HG03571 (cell line): ENCODE data around the gene TXNRD3.

Source experiments
- ATAC-seq: cut with Tn5 transposase; IDR thresholded peaks from one replicate; pipeline ENCODE4 v1.9.1; 2021; ENCODE audit not compliant: unreplicated experiment

The TXNRD3 gene

GRCh38 chr3:126672340-126672739 lies 17.4 kb upstream of the TXNRD3 start:
- no peak for ATAC-seq

- ATAC-seq: no peak
These were observed 16.6 kb upstream of the TXNRD3 start for GRCh38 chr3:126671521-126671920.

DNA sequence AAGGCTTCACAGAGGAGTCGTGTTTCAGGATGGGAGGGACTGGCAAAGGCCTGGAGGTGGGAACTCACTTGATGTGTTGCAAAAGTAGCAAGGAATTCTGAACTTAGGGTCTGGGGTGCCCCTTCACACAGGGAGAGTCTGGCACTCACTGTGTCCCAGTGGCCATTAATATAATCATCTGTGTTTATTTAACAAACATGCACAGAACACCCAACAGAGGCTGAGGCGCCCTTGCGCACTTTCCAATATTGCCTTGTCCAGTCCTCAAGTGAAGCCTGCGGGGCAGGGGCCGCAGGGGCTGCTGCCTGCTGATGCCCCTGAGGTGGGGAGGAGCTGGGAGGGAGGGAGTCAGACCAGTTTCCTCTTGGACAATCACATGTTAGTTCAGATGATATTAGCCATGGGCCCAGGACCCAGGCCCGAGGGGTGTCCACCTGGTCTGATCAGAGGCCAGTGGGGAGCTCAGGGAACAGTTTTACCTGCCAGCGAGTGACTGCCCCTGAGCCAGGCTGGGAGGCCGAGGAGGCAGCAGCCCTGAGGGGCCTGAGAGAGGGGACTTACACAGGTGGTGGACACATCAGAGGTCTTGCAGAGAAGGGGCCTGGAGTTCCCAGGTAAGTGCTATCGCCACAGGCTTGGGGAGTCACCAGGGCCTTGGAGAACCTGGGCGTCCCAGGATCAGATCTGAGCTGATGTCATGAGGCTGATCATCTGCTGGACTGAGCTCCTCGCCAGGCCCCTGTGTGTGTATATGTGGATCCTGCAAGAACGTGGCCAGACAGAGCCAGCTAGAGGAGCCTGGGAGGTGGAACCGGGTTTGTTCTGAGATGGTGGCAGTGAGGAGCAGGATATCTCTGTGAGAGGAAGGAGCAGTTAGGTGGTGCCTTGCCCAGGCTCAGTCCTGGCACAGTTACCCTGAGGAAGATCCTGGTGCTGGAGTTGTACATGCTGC lies 13.8 kb upstream of the TXNRD3 start:
- no peak for ATAC-seq

DNA sequence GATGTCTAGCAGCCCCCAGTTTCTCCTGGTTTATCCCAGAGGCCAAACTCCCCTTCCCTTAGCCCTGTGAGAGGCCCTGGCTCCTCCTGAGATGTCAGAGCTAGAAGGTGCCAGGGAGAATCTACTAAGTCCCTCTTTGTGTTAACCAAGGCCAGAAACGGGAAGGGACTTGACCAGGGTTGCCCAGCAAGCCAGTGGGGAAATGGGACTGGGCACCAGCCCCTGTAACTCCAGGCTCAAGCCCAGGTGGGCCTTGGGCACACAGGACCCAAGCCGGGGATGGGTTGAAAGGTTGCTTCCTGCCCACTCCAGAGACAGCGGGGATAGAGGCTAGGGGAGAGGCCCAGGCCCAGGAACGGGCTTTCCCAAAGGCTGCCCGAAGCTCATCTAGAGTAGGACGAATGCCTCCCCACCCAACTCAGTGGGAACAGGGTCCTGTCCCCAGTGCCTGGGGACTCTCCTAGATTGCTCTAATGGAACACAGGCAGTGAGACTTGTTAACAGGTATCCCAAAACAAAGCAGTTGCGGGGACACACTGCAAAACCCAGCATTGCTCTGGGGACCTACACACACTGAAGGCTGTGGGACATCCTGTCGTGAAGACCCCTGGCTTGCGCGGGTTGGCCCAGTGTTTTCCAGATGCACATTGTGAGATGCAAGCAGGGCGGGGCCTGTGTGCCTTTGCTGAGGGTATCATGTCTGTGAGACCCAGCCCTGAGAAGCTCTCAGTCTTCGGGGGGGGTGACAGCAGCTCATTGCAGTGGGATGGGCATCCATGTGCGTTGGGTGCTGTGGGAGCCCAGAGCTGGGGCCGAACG lies 12.9 kb upstream of the TXNRD3 start:
- no peak for ATAC-seq

- ATAC-seq: no peak
These were observed 12.0 kb upstream of the TXNRD3 start for GRCh38 chr3:126666658-126667528.

DNA sequence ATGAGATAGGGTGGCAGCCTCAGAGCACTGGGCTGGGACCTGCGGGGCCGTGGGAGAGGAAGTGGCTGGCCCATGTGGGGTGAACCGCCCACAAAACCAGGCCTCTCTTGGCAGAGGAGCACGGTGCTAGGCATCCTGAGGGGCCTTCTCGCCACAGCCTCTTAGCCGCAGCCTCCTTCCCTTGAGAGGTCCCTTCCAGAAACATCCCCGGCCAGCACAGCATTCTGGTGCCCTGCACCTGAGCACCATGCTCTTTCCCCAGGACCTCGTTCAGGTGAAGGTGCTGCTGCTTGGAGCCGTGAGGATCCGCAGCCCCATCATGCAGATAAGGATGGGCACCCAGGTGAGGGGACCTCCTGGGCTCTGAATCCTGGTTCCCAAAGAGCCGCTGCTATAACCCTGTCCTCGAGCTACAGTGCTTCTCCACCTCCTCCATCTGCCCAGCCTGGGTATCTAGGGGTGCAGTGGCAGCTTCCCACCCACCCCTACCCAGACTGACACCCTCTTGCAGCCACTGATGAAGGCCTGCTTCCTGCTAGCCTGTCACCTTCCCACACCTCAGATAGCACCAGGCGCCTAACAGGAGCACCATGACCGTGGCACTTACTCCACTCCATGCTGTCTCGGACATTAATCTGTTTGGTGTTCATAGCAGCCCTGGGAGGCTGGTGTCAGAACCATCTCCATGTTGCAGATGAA lies 11.2 kb upstream of the TXNRD3 start:
- no peak for ATAC-seq

DNA sequence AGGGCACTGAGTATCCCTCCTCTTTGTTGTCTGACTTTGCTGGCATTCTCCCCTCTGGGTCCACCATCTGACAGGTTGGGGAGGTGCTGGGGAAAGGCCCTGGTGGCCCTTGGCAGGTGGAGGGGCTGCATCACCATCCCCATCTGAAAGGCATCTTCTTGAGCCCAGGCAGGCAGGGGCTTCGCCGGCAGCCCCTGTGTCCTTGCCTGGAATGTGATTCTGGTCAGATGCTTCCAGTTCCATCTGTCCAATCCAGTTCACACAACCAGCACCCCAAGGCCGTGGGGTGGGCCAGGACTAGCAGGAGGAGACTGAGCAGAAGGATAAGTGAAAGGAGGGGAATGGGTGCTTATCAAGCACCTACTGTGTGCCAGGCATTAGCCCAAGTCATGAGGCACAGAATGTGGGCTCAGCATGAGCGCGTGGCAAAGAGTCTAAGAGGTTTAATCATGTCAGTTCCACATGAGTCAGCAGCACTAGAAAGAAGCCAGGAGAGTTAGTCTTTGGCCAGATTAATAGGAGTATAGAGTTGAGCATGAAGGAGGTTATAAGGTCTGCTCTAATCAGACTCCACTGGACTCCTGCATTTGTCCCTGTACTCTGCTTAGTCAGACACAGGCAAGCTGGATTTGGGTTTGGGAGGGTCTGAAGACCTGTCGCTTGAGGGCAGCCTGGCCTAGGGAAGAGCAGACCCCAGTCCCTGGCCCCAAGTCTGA lies 10.5 kb upstream of the TXNRD3 start:
- no peak for ATAC-seq

DNA sequence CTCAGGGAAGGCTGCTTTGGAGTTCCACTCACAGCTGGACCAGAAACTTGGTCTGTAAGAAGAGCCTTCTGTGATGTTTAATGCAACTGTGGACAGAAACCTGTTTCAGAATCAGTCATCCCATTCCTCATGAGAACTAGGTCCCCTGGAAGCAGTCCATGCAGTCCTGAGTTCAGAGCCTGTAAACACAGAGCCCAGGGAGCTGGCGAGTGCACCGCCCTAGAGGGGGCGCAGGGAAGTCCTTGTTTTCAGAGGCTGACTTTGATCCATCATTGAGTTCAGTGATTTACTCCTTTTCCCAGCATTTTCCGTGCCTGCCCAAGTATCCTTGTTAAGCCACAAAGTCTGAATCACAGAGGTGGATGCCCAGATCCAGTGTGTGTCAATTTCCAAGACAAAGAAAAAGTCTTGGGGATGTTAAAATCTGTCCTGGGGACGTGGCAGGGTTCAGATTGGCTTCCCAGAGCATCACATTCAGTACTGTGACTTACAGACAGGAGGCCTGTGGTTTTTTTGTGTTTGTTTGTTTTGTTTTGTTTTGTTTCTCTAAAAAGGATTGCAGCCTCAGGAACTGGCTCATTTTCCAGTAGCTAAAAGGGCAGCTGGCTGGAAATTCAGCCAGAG lies 9.8 kb upstream of the TXNRD3 start:
- no peak for ATAC-seq

DNA sequence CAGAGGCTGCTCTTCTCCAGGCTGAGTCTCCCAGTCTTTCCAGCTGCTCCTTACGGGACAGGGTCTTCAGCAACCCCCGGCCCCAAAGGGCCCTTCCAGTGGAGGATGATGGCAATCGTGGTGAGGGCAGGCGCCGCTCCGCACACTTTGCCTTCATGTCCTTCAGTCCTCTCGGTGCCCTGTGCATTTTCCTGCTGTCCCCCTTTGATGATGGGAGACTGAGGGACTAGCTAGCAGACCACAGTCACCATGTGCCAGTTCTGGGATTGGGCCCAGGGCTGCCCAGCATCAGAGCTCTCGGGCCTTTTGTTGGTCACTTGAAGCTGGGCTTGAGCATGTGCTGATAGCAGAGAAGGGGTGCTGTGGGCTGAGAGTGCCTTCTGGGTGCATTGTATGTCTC lies 8.8 kb upstream of the TXNRD3 start:
- ATAC-seq: no peak

GRCh38 chr3:126663257-126663656 lies 8.3 kb upstream of the TXNRD3 start:
- ATAC-seq: no peak

DNA sequence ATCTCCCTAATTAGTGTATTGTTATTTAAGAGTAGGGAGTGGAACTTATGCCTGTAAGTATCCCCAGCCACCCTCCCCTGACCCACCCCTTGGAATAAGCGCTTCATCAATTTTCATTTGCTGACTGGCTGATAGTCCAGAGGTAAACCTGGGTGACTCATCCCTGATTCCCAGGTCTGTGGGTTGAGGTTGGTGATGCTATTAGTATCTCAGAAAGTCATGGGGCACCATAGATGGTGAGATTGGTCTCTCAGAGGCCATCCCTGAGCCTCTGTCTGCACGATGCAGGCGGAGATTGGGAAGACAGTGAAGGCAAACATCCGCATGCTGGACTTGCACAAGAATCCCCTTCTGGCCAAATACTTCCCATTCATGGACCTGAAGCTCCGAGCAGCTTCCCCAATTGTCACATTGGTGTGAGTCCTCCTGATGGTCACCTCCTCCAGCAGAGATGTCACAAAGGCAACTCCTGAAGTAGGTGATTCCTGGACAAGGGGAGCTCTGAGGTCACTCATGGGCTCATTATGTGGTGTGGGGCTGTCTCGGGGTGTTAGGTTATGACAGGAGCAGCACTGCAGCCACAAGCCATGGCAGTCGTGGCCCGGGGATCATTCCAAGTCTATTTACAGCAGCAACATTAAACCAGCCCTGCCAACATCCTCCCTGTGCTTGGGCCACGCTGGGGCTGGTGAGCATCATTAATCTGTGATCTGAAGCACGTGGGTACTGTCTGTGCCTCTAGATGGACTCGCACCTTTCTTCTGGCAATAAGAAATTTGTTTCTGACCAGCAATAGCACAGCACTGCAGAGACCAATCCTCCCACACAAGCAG lies 6.8 kb upstream of the TXNRD3 start:
- ATAC-seq: no peak

GRCh38 chr3:126659915-126660886 lies 5.3 kb upstream of the TXNRD3 start:
- no peak for ATAC-seq

- no peak for ATAC-seq
These were observed 3.7 kb upstream of the TXNRD3 start for GRCh38 chr3:126658584-126658983.

DNA sequence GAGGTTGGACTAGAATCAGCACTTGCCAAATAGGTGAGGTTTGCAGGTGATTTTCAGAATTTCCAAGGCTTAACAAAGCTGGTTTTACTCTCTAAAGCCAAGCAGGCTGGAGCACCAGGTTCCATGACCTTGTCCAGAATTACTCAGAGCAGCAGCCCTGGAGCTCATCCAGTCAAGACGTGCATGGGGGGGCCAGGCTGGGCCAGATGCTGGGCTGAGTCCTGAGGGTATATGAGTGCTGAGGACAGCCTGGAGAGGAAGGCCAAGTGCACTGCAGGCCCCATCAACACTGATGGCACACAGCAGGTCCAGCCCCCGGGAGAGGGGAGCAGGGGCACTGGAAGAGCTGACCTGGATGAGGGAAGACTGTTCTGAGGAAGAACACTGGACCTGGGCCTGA lies 3.0 kb upstream of the TXNRD3 start:
- no peak for ATAC-seq

GRCh38 chr3:126656371-126657134 lies 1.6 kb upstream of the TXNRD3 start:
- no peak for ATAC-seq

DNA sequence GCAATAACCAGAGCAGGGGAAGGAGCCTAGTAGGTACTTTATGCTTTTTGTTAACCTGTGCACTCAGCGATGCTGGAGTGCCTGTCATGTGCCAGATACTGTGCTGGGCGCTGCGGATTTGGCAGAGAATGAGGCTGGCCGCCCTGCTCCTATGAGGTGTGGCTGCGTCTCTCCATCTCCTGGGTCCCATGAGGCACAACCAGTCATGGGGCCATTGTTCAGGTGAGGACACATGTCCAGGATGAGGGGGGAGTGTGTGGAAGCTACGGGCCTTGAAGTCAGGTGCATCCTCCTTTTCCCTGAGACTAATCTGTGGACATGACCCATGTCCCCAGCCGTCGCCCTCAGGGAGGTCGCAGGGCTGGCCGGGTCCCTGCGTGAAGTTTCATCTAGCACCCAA lies 963 bp upstream of the TXNRD3 start:
- ATAC-seq: no peak
